Islet of Langerhans (tissue), 1 donor: ENCODE measurements around the gene AKR1B15.

Experiments used
- FAIRE-seq: peaks from one replicate; lab custom pipeline; 2011; peaks lifted over from hg19 to GRCh38; lab: Jason Lieb, UNC

AKR1B15 gene

GRCh38 chr7:134618756-134619530, 70.0 kb downstream of the AKR1B15 start:
- no peak for FAIRE-seq

GRCh38 chr7:134619627-134620331, 70.9 kb downstream of the AKR1B15 start:
- no peak for FAIRE-seq

- FAIRE-seq = no peak
Measured at GRCh38 chr7:134622303-134622995, 73.5 kb downstream of the AKR1B15 start.

- FAIRE-seq = no peak
Measured at GRCh38 chr7:134623193-134623592, 74.3 kb downstream of the AKR1B15 start.

GRCh38 chr7:134625550-134625949, 76.6 kb downstream of the AKR1B15 start:
- FAIRE-seq = no peak

GRCh38 chr7:134627109-134627774, 78.3 kb downstream of the AKR1B15 start:
- no peak for FAIRE-seq

GRCh38 chr7:134627775-134628153, 78.9 kb downstream of the AKR1B15 start:
- FAIRE-seq = no peak

- FAIRE-seq = no peak
Measured at GRCh38 chr7:134629445-134629844, 80.5 kb downstream of the AKR1B15 start.
